MCF 10A (cell line): Measurements from ENCODE around the gene SLC12A9. TPM values are rescaled to one million over a fixed set of nuclear protein-coding genes. Genes with fewer than 3 reads are reported as not detected.

Experiments
- BruUV-seq: library from RNA; stranded (reverse); fragments of 400-500 nt; replicated peaks from 2 replicates; lab custom pipeline; 2021; lab: Mats Ljungman, UMichigan
- CTCF ChIA-PET: fragments of 300-600 bp; sonication (Branson Sonifier 250); formaldehyde crosslinking; extraction: SDS; loops from one replicate; lab custom pipeline; 2021; ENCODE audit warnings: antibody characterized with exemption, inconsistent platforms; lab: Yijun Ruan, JAX
- POLR2A ChIA-PET: fragments of 300-600, 350-650 bp; sonication (Branson Sonifier 250); formaldehyde crosslinking; extraction: SDS; loops from one replicate; lab custom pipeline; 2020; ENCODE audit warnings: antibody characterized with exemption, inconsistent platforms; lab: Yijun Ruan, JAX
- DNase-seq: peaks from one replicate; pipeline ENCODE4 v3.0.0-alpha.2; 2018; ENCODE audit not compliant: unreplicated experiment
- H3K27ac Mint-ChIP-seq: one replicate; pipeline ENCODE4 v1.8.0; 2022; ENCODE audit warnings: mild to moderate bottlenecking, low read depth, mixed read lengths; ENCODE audit not compliant: unreplicated experiment
- H3K27me3 Mint-ChIP-seq: one replicate; pipeline ENCODE4 v1.8.0; 2022; ENCODE audit warnings: mixed read lengths; ENCODE audit not compliant: insufficient read depth, unreplicated experiment
- H3K36me3 Mint-ChIP-seq: one replicate; pipeline ENCODE4 v1.8.0; 2022; ENCODE audit warnings: mild to moderate bottlenecking, moderate library complexity, mixed read lengths; ENCODE audit not compliant: insufficient read depth, unreplicated experiment
- H3K4me1 Mint-ChIP-seq: one replicate; pipeline ENCODE4 v1.8.0; 2022; ENCODE audit warnings: mixed read lengths; ENCODE audit not compliant: insufficient read depth, unreplicated experiment
- H3K4me3 Mint-ChIP-seq: one replicate; pipeline ENCODE4 v1.8.0; 2022; ENCODE audit warnings: mild to moderate bottlenecking, moderate library complexity, mixed read lengths; ENCODE audit not compliant: unreplicated experiment
- H3K9me3 Mint-ChIP-seq: one replicate; pipeline ENCODE4 v1.8.0; 2022; ENCODE audit warnings: mixed read lengths; ENCODE audit not compliant: unreplicated experiment
- CTCF ChIP-seq: fragments of 200-600 bp; IDR thresholded peaks from one replicate; pipeline ENCODE4 v1.8.0; 2022; ENCODE audit warnings: antibody characterized with exemption, mild to moderate bottlenecking; ENCODE audit not compliant: unreplicated experiment
- intact Hi-C: fragments of 100-400 bp; cut with micrococcal nuclease; formaldehyde crosslinking; loops from 2 replicates; pipeline ENCODE4 v1.14.1; 2022
- total RNA-seq: library from RNA; stranded (reverse); gene quantifications from 2 replicates; pipeline ENCODE4 v1.2.3, GENCODE V29; 2022

Gene SLC12A9
- total RNA-seq, 1 experiment from 2014 or later, result 19.2 TPM

GRCh38 chr7:100836812-100837098 is 15.8 kb upstream of the SLC12A9 start:
- Mint-ChIP-seq H3K9me3 (no peaks in the 10 kb centered on the region), H3K27ac (peak overlapping the region; percentile 75), H3K36me3 (peaks cover 13% of the 10 kb centered on the region), H3K4me3 (peak overlapping the region; percentile 65), H3K27me3 (no peaks in the 10 kb centered on the region), H3K4me1 (peaks cover 10% of the 10 kb centered on the region)
- no TSS peak for BruUV-seq
- ChIA-PET CTCF (interaction anchor here (1.2 kb wide), 1 partner anchor 131 kb away, joined by 8 read pairs; the partner anchor contains the start of gene POP7), POLR2A (no interaction called here)
- TF ChIP-seq CTCF, result no peak
- DNase-seq, result no peak
- intact Hi-C loops, result no loop called here

- no peak for TF ChIP-seq CTCF
- POLR2A ChIA-PET, result interaction anchor here (0.9 to 1.0 kb wide), 5 partner anchors 10 to 131 kb away, joined by 3 to 5 read pairs (median 5); partner anchors contain the start of genes EPHB4, POP7, SLC12A9 and UFSP1
- H3K27me3 Mint-ChIP-seq, result no peaks in the 10 kb centered on the region
- DNase-seq, result peak; percentile 93
- peaks cover 18% of the 10 kb centered on the region for H3K36me3 Mint-ChIP-seq
- intact Hi-C loops, result no loop called here
- H3K27ac Mint-ChIP-seq, result peak overlapping the region; percentile 75
- no peaks in the 10 kb centered on the region for H3K9me3 Mint-ChIP-seq
- peaks cover 10% of the 10 kb centered on the region for H3K4me1 Mint-ChIP-seq
- H3K4me3 Mint-ChIP-seq, result peak overlapping the region; percentile 65
- CTCF ChIA-PET, result interaction anchor here (1.0 kb wide), 3 partner anchors 10 to 111 kb away, joined by 3 to 4 read pairs (median 3); partner anchors contain the start of gene EPHB4
- BruUV-seq, result TSS peak; percentile 48
Observed at GRCh38 chr7:100837099-100837836, 15.2 kb upstream of the SLC12A9 start.

- ChIA-PET POLR2A (no interaction called here), CTCF (interaction anchor here (0.6 kb wide), 1 partner anchor 75 kb away, joined by 4 read pairs; no protein-coding TSS in a partner anchor)
- intact Hi-C loops, result no loop called here
- peak overlapping the region; percentile 18 for H3K27ac Mint-ChIP-seq
- peaks cover 10% of the 10 kb centered on the region for H3K4me1 Mint-ChIP-seq
- H3K27me3 Mint-ChIP-seq, result no peaks in the 10 kb centered on the region
- no TSS peak for BruUV-seq
- peaks cover 10% of the 10 kb centered on the region for H3K36me3 Mint-ChIP-seq
- TF ChIP-seq CTCF, result no peak
- no peak overlapping the region for H3K4me3 Mint-ChIP-seq
- H3K9me3 Mint-ChIP-seq, result no peaks in the 10 kb centered on the region
- no peak for DNase-seq
Observed at GRCh38 chr7:100839361-100839760, 13.2 kb upstream of the SLC12A9 start.

GRCh38 chr7:100840470-100841100 is 11.9 kb upstream of the SLC12A9 start:
- no peak overlapping the region for H3K4me3 Mint-ChIP-seq
- H3K4me1 Mint-ChIP-seq, result peaks cover 8% of the 10 kb centered on the region
- ChIA-PET CTCF (no interaction called here), POLR2A (no interaction called here)
- H3K36me3 Mint-ChIP-seq, result peaks cover 7% of the 10 kb centered on the region
- no peak for DNase-seq
- H3K9me3 Mint-ChIP-seq, result no peaks in the 10 kb centered on the region
- H3K27me3 Mint-ChIP-seq, result no peaks in the 10 kb centered on the region
- TF ChIP-seq CTCF, result no peak
- intact Hi-C loops, result no loop called here
- BruUV-seq, result no TSS peak
- H3K27ac Mint-ChIP-seq, result no peak overlapping the region
